ENCODE results near the gene PRRX2. TPM values are rescaled to one million over a fixed set of nuclear protein-coding genes. Genes with fewer than 3 reads are reported as not detected.

Gene PRRX2
- total and polyA plus RNA-seq, 2 of the 13 experiments (the other 11 are each of a cell fraction or from before 2014, with no cell fraction given), result 0.05 TPM; not detected in 1

DNA sequence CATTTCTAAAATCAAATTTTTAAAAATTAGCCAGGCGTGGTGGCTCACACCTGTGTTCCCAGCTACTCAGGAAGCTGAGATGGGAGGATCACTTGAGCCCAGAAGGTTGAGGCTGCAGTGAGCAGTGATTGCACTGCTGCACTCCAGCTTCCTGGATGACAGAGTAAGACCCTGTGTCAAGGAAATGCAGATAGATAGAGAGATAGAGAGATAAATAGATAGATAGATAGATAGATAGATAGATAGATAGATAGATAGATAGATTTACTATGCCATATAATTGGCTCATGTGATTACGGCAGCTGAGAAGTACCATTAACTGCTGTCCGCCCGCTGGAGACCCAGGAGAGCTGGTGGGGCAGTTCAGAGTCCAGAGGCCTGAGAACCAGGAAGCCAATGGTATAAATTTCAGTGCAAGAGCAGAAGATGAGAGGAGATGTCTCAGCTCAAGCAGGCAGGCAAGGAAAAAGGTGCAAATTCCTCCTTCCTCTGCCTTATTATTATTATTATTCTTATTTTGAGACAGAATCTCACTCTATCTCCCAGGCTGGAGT, 100.4 kb downstream of the PRRX2 start (continued):
- TF ChIP-seq CC2D1A (CRISPR knock-in tag; IDR thresholded peaks at IDR 0.05) (no peak), ZNF3 (CRISPR knock-in tag; IDR thresholded peaks at IDR 0.05) (no peak), SOX6 (IDR thresholded peaks at IDR 0.05) (no peak), SOX6 (CRISPR knock-in tag; IDR thresholded peaks at IDR 0.05) (no peak), MAFG (CRISPR knock-in tag; IDR thresholded peaks at IDR 0.05) (no peak)
- TF ChIP-seq, protein P1, sequence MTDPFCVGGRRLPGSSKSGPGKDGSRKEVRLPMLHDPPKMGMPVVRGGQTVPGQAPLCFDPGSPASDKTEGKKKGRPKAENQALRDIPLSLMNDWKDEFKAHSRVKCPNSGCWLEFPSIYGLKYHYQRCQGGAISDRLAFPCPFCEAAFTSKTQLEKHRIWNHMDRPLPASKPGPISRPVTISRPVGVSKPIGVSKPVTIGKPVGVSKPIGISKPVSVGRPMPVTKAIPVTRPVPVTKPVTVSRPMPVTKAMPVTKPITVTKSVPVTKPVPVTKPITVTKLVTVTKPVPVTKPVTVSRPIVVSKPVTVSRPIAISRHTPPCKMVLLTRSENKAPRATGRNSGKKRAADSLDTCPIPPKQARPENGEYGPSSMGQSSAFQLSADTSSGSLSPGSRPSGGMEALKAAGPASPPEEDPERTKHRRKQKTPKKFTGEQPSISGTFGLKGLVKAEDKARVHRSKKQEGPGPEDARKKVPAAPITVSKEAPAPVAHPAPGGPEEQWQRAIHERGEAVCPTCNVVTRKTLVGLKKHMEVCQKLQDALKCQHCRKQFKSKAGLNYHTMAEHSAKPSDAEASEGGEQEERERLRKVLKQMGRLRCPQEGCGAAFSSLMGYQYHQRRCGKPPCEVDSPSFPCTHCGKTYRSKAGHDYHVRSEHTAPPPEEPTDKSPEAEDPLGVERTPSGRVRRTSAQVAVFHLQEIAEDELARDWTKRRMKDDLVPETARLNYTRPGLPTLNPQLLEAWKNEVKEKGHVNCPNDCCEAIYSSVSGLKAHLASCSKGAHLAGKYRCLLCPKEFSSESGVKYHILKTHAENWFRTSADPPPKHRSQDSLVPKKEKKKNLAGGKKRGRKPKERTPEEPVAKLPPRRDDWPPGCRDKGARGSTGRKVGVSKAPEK (CRISPR knock-in tag; IDR thresholded peaks at IDR 0.05; ENCODE audit: borderline replicate concordance), result no peak
- TF ChIP-seq, protein P2, sequence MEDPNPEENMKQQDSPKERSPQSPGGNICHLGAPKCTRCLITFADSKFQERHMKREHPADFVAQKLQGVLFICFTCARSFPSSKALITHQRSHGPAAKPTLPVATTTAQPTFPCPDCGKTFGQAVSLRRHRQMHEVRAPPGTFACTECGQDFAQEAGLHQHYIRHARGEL (CRISPR knock-in tag; IDR thresholded peaks at IDR 0.05), result no peak

DNA sequence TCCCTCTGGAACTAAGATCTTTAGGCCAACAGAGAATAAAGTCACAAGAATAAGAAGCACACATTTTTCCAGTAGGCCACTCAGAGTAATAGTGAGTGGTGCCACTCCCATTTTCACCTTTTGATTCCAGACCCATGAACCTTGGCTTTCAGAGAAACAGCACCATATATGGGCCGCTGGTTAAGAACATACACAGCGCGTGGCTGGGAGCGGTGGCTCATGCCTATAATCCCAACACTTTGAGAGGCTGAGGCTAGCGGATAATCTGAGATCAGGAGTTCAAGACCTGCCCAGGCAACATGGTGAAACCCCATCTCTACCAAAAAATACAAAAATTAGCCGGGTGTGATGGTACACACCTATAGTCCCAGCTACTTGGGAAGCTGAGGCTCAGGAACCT, 103.0 kb downstream of the PRRX2 start:
- Histone ChIP-seq H3K4me3 (replicated peaks in 1 of 3; ENCODE audit: insufficient read depth in 1 of 3, low read depth in 2 of 3, low read length in 3 of 3) (no peak overlapping the region), H3K9me3 (ENCODE audit: low read length) (no peaks in the 10 kb centered on the region), H3K4me1 (ENCODE audit: insufficient read depth, low read length) (peaks cover 5% of the 10 kb centered on the region), H4K20me1 (ENCODE audit: insufficient read depth, low read length) (no peaks in the 10 kb centered on the region), H3K27me3 (ENCODE audit: control insufficient read depth in 1 of 2, insufficient read depth in 2 of 2, low read length in 2 of 2) (peaks cover 0 to 6% of the 10 kb centered on the region in 2 experiments; a peak in 1 of 5 replicates), H3K9ac (ENCODE audit: insufficient read depth, low read depth, low read length) (no peak overlapping the region), H2AFZ (ENCODE audit: low read length) (no peak overlapping the region), H3K4me2 (ENCODE audit: low read depth, low read length) (no peak overlapping the region), H3K79me2 (ENCODE audit: insufficient read depth, low read length) (no peaks in the 10 kb centered on the region), H3K27ac (ENCODE audit: extremely low read length, insufficient read depth, low read length) (no peak overlapping the region), H3K36me3 (replicated peaks in 1 of 2; ENCODE audit: control insufficient read depth in 1 of 2, insufficient read depth in 2 of 2, low read length in 2 of 2) (no peaks in the 10 kb centered on the region)
- intact Hi-C loops (cut with micrococcal nuclease; ENCODE audit: unreplicated experiment) (no loop called here), in situ Hi-C loops (cut with HindIII; ENCODE audit: extremely low pct_ligation_motif_present, low pct_unique_long_range_greater_than_20kb) (no loop called here)
- POLR2A ChIA-PET, result no interaction called here
- DNase-seq (ENCODE audit: low spot score), result no peak
- WGBS (ENCODE audit: low lambda C conversion rate), result 41% methylated on average over 6 of the region's 6 CpGs
- TF ChIP-seq, protein P3, sequence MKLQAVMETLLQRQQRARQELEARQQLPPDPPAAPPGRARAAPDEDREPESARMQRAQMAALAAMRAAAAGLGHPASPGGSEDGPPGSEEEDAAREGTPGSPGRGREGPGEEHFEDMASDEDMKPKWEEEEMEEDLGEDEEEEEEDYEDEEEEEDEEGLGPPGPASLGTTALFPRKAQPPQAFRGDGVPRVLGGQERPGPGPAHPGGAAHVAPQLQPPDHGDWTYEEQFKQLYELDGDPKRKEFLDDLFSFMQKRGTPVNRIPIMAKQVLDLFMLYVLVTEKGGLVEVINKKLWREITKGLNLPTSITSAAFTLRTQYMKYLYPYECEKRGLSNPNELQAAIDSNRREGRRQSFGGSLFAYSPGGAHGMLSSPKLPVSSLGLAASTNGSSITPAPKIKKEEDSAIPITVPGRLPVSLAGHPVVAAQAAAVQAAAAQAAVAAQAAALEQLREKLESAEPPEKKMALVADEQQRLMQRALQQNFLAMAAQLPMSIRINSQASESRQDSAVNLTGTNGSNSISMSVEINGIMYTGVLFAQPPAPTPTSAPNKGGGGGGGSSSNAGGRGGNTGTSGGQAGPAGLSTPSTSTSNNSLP (IDR thresholded peaks at IDR 0.05; ENCODE audit: low read depth, low read length), result no peak
- TF ChIP-seq SRF (IDR thresholded peaks at IDR 0.05; ENCODE audit: low read depth, low read length), result 0 out of 2 replicates have a peak, but pooled peaks have one; percentile 13
- TF ChIP-seq, protein P4, sequence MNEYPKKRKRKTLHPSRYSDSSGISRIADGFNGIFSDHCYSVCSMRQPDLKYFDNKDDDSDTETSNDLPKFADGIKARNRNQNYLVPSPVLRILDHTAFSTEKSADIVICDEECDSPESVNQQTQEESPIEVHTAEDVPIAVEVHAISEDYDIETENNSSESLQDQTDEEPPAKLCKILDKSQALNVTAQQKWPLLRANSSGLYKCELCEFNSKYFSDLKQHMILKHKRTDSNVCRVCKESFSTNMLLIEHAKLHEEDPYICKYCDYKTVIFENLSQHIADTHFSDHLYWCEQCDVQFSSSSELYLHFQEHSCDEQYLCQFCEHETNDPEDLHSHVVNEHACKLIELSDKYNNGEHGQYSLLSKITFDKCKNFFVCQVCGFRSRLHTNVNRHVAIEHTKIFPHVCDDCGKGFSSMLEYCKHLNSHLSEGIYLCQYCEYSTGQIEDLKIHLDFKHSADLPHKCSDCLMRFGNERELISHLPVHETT (CRISPR knock-in tag; conservative IDR thresholded peaks at IDR 0.05), result no peak
- no peak for TF ChIP-seq ZNF354B (CRISPR knock-in tag; IDR thresholded peaks at IDR 0.05)
- no peak for ATAC-seq
- CTCF ChIA-PET (ENCODE audit: low intra/inter-chr PET ratio, low total read pairs), result no interaction called here
- FAIRE-seq, result no peak
- BruUV-seq (replicated peaks), result no TSS peak

All from HepG2 (cell line).